Measurements from ENCODE around the gene PDE8B. TPM values are rescaled to one million over a fixed set of nuclear protein-coding genes. Genes with fewer than 3 reads are reported as not detected.

The PDE8B gene
- total RNA-seq, 1 experiment from 2014 or later = 0.17 TPM

DNA sequence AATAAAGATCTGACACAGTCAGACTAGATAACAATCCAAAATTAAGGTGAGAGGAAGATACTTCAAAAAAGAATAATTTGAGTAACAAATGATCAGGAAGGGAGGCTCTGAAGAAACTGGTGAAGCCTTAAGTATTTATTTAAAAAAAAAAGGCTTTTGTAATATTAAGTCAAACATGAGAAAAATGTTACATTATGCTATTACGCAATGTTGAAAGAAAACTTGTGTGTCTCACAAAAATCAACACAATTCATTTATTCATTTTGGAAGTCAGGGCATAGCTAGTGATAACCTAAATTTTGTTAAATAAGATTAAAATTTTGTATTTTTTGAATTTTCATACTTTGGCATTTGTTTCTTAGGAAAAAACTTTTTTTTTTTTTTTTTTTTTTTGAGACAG, 253.4 kb downstream of the PDE8B start:
- ChIA-PET POLR2A (no interaction called here), RAD21 (ENCODE audit: low non-redundant PET in 1 of 2, low total read pairs in 2 of 2, uncharacterized antibody in 2 of 2, unreplicated experiment in 2 of 2) (no interaction called here), CTCF (no interaction called here)
- TF ChIP-seq SRF (IDR thresholded peaks at IDR 0.05; ENCODE audit: low read depth) (no peak), YY1 (IDR thresholded peaks at IDR 0.05; ENCODE audit: extremely low read depth, insufficient replicate concordance, low read depth, low read length) (no peak), CEBPB (IDR thresholded peaks at IDR 0.05; ENCODE audit: low read depth) (no peak), ZNF274 (IDR thresholded peaks at IDR 0.05; ENCODE audit: low read depth, low read length) (no peak), SIN3A (IDR thresholded peaks at IDR 0.05; ENCODE audit: low read depth) (no peak), EGR1 (IDR thresholded peaks at IDR 0.05; ENCODE audit: low read depth) (no peak), SP1 (IDR thresholded peaks at IDR 0.05; ENCODE audit: low read depth) (no peak), POLR2A (IDR thresholded peaks at IDR 0.05; ENCODE audit: borderline replicate concordance, extremely low read depth, insufficient read depth, insufficient read length) (no peak), EZH2phosphoT487 (IDR thresholded peaks at IDR 0.05; ENCODE audit: borderline replicate concordance) (no peak), ELF1 (IDR thresholded peaks at IDR 0.05; ENCODE audit: borderline replicate concordance, low read depth) (no peak), FOSL1 (IDR thresholded peaks at IDR 0.05; ENCODE audit: low read depth) (no peak), JUND (IDR thresholded peaks at IDR 0.05) (no peak), CBX3 (IDR thresholded peaks at IDR 0.05; ENCODE audit: low read depth) (no peak)
- TF ChIP-seq, protein P1, sequence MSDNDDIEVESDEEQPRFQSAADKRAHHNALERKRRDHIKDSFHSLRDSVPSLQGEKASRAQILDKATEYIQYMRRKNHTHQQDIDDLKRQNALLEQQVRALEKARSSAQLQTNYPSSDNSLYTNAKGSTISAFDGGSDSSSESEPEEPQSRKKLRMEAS (IDR thresholded peaks at IDR 0.05) = no peak
- TF ChIP-seq, protein P2, sequence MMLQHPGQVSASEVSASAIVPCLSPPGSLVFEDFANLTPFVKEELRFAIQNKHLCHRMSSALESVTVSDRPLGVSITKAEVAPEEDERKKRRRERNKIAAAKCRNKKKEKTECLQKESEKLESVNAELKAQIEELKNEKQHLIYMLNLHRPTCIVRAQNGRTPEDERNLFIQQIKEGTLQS (IDR thresholded peaks at IDR 0.05) = no peak
- TF ChIP-seq, protein P3, sequence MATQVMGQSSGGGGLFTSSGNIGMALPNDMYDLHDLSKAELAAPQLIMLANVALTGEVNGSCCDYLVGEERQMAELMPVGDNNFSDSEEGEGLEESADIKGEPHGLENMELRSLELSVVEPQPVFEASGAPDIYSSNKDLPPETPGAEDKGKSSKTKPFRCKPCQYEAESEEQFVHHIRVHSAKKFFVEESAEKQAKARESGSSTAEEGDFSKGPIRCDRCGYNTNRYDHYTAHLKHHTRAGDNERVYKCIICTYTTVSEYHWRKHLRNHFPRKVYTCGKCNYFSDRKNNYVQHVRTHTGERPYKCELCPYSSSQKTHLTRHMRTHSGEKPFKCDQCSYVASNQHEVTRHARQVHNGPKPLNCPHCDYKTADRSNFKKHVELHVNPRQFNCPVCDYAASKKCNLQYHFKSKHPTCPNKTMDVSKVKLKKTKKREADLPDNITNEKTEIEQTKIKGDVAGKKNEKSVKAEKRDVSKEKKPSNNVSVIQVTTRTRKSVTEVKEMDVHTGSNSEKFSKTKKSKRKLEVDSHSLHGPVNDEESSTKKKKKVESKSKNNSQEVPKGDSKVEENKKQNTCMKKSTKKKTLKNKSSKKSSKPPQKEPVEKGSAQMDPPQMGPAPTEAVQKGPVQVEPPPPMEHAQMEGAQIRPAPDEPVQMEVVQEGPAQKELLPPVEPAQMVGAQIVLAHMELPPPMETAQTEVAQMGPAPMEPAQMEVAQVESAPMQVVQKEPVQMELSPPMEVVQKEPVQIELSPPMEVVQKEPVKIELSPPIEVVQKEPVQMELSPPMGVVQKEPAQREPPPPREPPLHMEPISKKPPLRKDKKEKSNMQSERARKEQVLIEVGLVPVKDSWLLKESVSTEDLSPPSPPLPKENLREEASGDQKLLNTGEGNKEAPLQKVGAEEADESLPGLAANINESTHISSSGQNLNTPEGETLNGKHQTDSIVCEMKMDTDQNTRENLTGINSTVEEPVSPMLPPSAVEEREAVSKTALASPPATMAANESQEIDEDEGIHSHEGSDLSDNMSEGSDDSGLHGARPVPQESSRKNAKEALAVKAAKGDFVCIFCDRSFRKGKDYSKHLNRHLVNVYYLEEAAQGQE (IDR thresholded peaks at IDR 0.05; ENCODE audit: low read depth) = no peak
- TF ChIP-seq, protein P4, sequence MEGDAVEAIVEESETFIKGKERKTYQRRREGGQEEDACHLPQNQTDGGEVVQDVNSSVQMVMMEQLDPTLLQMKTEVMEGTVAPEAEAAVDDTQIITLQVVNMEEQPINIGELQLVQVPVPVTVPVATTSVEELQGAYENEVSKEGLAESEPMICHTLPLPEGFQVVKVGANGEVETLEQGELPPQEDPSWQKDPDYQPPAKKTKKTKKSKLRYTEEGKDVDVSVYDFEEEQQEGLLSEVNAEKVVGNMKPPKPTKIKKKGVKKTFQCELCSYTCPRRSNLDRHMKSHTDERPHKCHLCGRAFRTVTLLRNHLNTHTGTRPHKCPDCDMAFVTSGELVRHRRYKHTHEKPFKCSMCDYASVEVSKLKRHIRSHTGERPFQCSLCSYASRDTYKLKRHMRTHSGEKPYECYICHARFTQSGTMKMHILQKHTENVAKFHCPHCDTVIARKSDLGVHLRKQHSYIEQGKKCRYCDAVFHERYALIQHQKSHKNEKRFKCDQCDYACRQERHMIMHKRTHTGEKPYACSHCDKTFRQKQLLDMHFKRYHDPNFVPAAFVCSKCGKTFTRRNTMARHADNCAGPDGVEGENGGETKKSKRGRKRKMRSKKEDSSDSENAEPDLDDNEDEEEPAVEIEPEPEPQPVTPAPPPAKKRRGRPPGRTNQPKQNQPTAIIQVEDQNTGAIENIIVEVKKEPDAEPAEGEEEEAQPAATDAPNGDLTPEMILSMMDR (IDR thresholded peaks at IDR 0.05 in 2 of 3, conservative IDR thresholded peaks at IDR 0.05 in 1 of 3; ENCODE audit: borderline replicate concordance in 1 of 3, insufficient read depth in 1 of 3, low read depth in 2 of 3, low read length in 2 of 3) = no peak
- TF ChIP-seq, protein P5, sequence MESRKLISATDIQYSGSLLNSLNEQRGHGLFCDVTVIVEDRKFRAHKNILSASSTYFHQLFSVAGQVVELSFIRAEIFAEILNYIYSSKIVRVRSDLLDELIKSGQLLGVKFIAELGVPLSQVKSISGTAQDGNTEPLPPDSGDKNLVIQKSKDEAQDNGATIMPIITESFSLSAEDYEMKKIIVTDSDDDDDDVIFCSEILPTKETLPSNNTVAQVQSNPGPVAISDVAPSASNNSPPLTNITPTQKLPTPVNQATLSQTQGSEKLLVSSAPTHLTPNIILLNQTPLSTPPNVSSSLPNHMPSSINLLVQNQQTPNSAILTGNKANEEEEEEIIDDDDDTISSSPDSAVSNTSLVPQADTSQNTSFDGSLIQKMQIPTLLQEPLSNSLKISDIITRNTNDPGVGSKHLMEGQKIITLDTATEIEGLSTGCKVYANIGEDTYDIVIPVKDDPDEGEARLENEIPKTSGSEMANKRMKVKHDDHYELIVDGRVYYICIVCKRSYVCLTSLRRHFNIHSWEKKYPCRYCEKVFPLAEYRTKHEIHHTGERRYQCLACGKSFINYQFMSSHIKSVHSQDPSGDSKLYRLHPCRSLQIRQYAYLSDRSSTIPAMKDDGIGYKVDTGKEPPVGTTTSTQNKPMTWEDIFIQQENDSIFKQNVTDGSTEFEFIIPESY (IDR thresholded peaks at IDR 0.05; ENCODE audit: extremely low read depth, insufficient replicate concordance, low read length) = no peak
- no peaks in the 10 kb centered on the region for H3K9me3 ChIP-seq (ENCODE audit: control insufficient read depth in 1 of 2, insufficient read depth in 1 of 2, low read depth in 1 of 2, low read length in 2 of 2)
- H3K9me2 ChIP-seq (ENCODE audit: insufficient read depth) = no peaks in the 10 kb centered on the region
- BruUV-seq (replicated peaks) = no TSS peak
- H3K4me2 ChIP-seq (ENCODE audit: low read length) = no peak overlapping the region
- no peak overlapping the region for H2AFZ ChIP-seq (ENCODE audit: low read depth, low read length, poor library complexity, severe bottlenecking)
- H3K79me2 ChIP-seq (ENCODE audit: insufficient read depth, low read length) = peaks cover 12% of the 10 kb centered on the region
- intact Hi-C loops (cut with micrococcal nuclease) = no loop called here
- DNase-seq (ENCODE audit: low read depth, low spot score) (no peak), ATAC-seq (no peak)
- H4K20me1 ChIP-seq (ENCODE audit: insufficient read depth) = no peaks in the 10 kb centered on the region
- no peaks in the 10 kb centered on the region for H3K4me1 ChIP-seq (ENCODE audit: control insufficient read depth in 1 of 2, insufficient read depth in 2 of 2, low read length in 2 of 2)
- no peak overlapping the region for H3K4me3 ChIP-seq (replicated peaks in 1 of 2; ENCODE audit: low read depth in 1 of 2, low read length in 2 of 2)
- no peak overlapping the region for H3K9ac ChIP-seq (ENCODE audit: low read length)
- H3K36me3 ChIP-seq (ENCODE audit: control insufficient read depth in 1 of 2, insufficient read depth in 2 of 2, low read length in 2 of 2) = no peaks in the 10 kb centered on the region
- no peaks in the 10 kb centered on the region for H3K27me3 ChIP-seq (ENCODE audit: insufficient read depth, low read length)
- H3K27ac ChIP-seq (ENCODE audit: low read depth, low read length) = no peak overlapping the region

All from HCT116 (cell line).